Erythroblast (primary cell): Measurements from ENCODE around the gene COL4A2.

Source experiments
- GATA1 ChIP-seq: IDR thresholded peaks from 2 replicates; pipeline ENCODE4 v1.6.1; 2011; ENCODE audit warnings: low read depth, mild to moderate bottlenecking, control low read depth, low read length, moderate library complexity
- POLR2A ChIP-seq: IDR thresholded peaks from 2 replicates; pipeline ENCODE4 v1.6.1; 2011; ENCODE audit warnings: mild to moderate bottlenecking, low read length

DNA sequence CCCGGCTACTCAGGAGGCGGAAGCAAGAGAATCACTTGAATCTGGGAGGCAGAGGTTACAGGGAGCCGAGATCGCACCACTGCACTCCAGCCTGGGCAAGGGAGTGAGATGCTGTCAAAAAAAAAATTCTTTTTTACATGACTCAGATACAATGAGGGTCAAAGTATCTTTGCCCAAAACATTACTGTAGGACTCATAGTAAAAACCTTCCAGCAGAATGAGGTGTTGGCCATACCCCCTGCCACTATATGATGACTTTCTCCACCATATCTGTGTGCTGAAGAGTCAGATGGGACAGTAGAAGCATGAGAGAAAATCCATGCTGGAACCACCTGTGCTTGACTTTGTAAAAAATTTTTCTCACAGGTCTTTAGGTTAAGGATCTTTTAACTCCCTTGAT lies 86.7 kb downstream of the COL4A2 start:
- TF ChIP-seq POLR2A (no peak), GATA1 (no peak)
